ENCODE results near the gene HK1. TPM values are rescaled to one million over a fixed set of nuclear protein-coding genes. Genes with fewer than 3 reads are reported as not detected.

The HK1 gene
- total RNA-seq, 1 experiment from 2014 or later, result 219 TPM

DNA sequence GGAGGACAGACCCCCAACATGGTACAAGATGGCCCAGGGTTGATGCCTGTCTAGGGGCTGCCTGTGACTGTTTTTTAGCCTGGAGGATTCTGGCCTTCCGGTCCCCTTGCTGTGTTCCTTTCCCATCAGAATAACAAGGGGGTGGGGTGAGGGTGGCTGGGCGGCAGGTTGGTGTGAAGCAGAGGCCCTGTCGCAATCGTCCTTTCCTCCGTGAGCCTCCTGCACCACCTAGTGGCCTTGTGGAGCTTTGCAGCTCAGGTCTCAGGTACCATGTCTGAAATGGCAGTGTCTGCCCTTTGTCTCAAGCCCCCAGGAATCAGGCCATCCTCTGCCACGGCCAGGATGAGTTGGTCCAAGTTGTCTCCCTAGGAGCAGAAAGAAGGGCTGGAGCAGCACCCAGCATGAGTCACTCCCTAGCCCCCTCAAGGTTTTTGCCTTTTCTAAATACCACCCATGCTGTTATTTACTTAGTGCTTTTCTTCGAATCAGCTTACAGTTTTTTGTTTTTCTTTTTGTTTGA, 114.2 kb downstream of the HK1 start (continued):
- no peak for TF ChIP-seq PREB (CRISPR knock-in tag; IDR thresholded peaks at IDR 0.05; ENCODE audit: borderline replicate concordance)

GRCh38 chr10:69394020-69394419, 115.7 kb downstream of the HK1 start:
- TF ChIP-seq, protein P1, sequence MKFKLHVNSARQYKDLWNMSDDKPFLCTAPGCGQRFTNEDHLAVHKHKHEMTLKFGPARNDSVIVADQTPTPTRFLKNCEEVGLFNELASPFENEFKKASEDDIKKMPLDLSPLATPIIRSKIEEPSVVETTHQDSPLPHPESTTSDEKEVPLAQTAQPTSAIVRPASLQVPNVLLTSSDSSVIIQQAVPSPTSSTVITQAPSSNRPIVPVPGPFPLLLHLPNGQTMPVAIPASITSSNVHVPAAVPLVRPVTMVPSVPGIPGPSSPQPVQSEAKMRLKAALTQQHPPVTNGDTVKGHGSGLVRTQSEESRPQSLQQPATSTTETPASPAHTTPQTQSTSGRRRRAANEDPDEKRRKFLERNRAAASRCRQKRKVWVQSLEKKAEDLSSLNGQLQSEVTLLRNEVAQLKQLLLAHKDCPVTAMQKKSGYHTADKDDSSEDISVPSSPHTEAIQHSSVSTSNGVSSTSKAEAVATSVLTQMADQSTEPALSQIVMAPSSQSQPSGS (CRISPR knock-in tag; IDR thresholded peaks at IDR 0.05; ENCODE audit: borderline replicate concordance, low read depth), result no peak
- TF ChIP-seq STAT6 (CRISPR knock-in tag; conservative IDR thresholded peaks at IDR 0.05; ENCODE audit: low read depth) (no peak), IRF2 (CRISPR knock-in tag; IDR thresholded peaks at IDR 0.05; ENCODE audit: borderline replicate concordance, low read depth) (no peak), ZBTB21 (CRISPR knock-in tag; IDR thresholded peaks at IDR 0.05; ENCODE audit: borderline replicate concordance) (no peak), TEAD1 (CRISPR knock-in tag; IDR thresholded peaks at IDR 0.05) (no peak), TEAD4 (CRISPR knock-in tag; IDR thresholded peaks at IDR 0.05) (no peak), ZNF232 (CRISPR knock-in tag; IDR thresholded peaks at IDR 0.05) (no peak)
- H3K27me3 Mint-ChIP-seq (ENCODE audit: low read depth), result no peaks in the 10 kb centered on the region

DNA sequence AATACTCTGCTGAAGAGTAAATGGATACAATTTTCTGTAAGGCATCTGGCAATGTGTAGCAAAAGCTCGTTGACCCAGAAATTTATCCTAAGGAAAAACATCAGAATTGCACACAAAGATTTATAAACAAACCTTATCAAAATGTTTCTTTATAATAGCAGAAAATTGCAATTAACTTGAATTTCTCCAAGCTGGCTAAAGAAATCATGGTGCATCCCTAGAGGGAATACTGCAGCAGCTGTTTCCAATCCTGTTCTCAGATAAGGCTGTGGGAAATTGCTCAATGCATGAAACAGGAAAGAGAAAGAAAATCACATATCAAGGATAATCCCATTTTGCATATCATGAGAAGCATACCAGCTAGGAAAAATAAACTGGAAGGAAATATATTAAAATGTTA, 119.7 kb downstream of the HK1 start:
- Mint-ChIP-seq H3K27me3 (ENCODE audit: low read depth) (no peaks in the 10 kb centered on the region), H3K4me1 (no peaks in the 10 kb centered on the region), H3K9me3 (no peaks in the 10 kb centered on the region), H3K36me3 (peaks cover 72% of the 10 kb centered on the region), H3K4me3 (no peak overlapping the region), H3K27ac (no peak overlapping the region)
- no peak for ATAC-seq
- ChIA-PET CTCF (interaction anchor here (0.7 to 2.2 kb wide), 3 partner anchors 9 to 85 kb away, joined by 3 to 9 read pairs (median 5); no protein-coding TSS in a partner anchor), POLR2A (no interaction called here)
- DNase-seq (ENCODE audit: low spot score), result no peak
- TF ChIP-seq SMAD3 (CRISPR knock-in tag; IDR thresholded peaks at IDR 0.05; ENCODE audit: borderline replicate concordance) (no peak), ZNF281 (CRISPR knock-in tag; IDR thresholded peaks at IDR 0.05) (no peak), PRRX2 (CRISPR knock-in tag; IDR thresholded peaks at IDR 0.05) (no peak), ELF4 (CRISPR knock-in tag; IDR thresholded peaks at IDR 0.05; ENCODE audit: low read depth) (no peak), ZNF423 (CRISPR knock-in tag; IDR thresholded peaks at IDR 0.05) (no peak), ZNF416 (CRISPR knock-in tag; IDR thresholded peaks at IDR 0.05) (no peak), MLX (CRISPR knock-in tag; IDR thresholded peaks at IDR 0.05) (no peak), ZNF232 (CRISPR knock-in tag; IDR thresholded peaks at IDR 0.05) (no peak), ATF1 (CRISPR knock-in tag; IDR thresholded peaks at IDR 0.05) (no peak), SOX15 (CRISPR knock-in tag; IDR thresholded peaks at IDR 0.05) (no peak), PREB (CRISPR knock-in tag; IDR thresholded peaks at IDR 0.05; ENCODE audit: borderline replicate concordance) (no peak), ZNF138 (CRISPR knock-in tag; conservative IDR thresholded peaks at IDR 0.05) (no peak), NR2C2 (CRISPR knock-in tag; IDR thresholded peaks at IDR 0.05) (no peak), GTF2I (CRISPR knock-in tag; conservative IDR thresholded peaks at IDR 0.05) (no peak)
- TF ChIP-seq, protein P2, sequence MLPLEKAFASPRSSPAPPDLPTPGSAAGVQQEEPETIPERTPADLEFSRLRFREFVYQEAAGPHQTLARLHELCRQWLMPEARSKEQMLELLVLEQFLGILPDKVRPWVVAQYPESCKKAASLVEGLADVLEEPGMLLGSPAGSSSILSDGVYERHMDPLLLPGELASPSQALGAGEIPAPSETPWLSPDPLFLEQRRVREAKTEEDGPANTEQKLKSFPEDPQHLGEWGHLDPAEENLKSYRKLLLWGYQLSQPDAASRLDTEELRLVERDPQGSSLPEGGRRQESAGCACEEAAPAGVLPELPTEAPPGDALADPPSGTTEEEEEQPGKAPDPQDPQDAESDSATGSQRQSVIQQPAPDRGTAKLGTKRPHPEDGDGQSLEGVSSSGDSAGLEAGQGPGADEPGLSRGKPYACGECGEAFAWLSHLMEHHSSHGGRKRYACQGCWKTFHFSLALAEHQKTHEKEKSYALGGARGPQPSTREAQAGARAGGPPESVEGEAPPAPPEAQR (CRISPR knock-in tag; IDR thresholded peaks at IDR 0.05), result no peak

More at GRCh38 chr10:69394020-69394419, 115.7 kb downstream of the HK1 start:
- DNase-seq (ENCODE audit: low spot score) (no peak), ATAC-seq (no peak)
- Mint-ChIP-seq H3K4me3 (no peak overlapping the region), H3K9me3 (no peaks in the 10 kb centered on the region), H3K27ac (peak overlapping the region; percentile 89), H3K4me1 (peaks cover 34% of the 10 kb centered on the region), H3K36me3 (peaks cover 59% of the 10 kb centered on the region)
- ChIA-PET POLR2A (no interaction called here), CTCF (interaction anchor here (2.0 kb wide), 1 partner anchor 162 kb away, joined by 7 read pairs; no protein-coding TSS in a partner anchor)
